Gastrocnemius medialis (tissue), 4 donors: Measurements from ENCODE around the gene DENND2C. TPM values are rescaled to one million over a fixed set of nuclear protein-coding genes. Genes with fewer than 3 reads are reported as not detected.

Experiments
- ATAC-seq, 2 donors: fragments of 150-250 bp; one replicate each; pipeline ENCODE4 v1.9.1; 2016
- DNase-seq, 2 donors: peaks; one replicate each; pipeline ENCODE4 v3.0.0-alpha.2; 2019
- H3K27ac ChIP-seq, 4 donors: fragments of 200-600 bp; sonication (generic); 1 replicate in 1 of 4; 2 replicates in 3 of 4; pipeline ENCODE4 v1.5.1; 2016 to 2018; ENCODE audit warnings: mild to moderate bottlenecking in 2 of 4, moderate library complexity in 1 of 4
- H3K27me3 ChIP-seq, 3 donors: fragments of 200-600 bp; sonication (generic) in 2 of 3; 1 replicate in 1 of 3; 2 replicates in 2 of 3; pipeline versions ENCODE4 v1.5.1 to v1.6.0; 2016 to 2019; ENCODE audit warnings: mild to moderate bottlenecking in 1 of 3, moderate library complexity in 1 of 3
- H3K36me3 ChIP-seq, 2 donors: fragments of 200-600 bp; sonication (generic) in 1 of 2; one replicate each; pipeline ENCODE4 v1.5.1; 2017 to 2018
- H3K4me1 ChIP-seq, 2 donors: fragments of 200-600 bp; sonication (generic) in 1 of 2; one replicate each; pipeline ENCODE4 v1.5.1; 2016 to 2017; ENCODE audit warnings: mild to moderate bottlenecking in 2 of 2
- H3K4me3 ChIP-seq, 4 donors: fragments of 200-600 bp; sonication (generic) in 3 of 4; 1 replicate in 1 of 4; 2 replicates in 3 of 4; pipeline ENCODE4 v1.5.1; 2016 to 2019; ENCODE audit warnings: mild to moderate bottlenecking in 2 of 4
- H3K9me3 ChIP-seq, 3 donors: fragments of 200-600 bp; sonication (generic) in 2 of 3; 1 replicate in 1 of 3; 2 replicates in 2 of 3; pipeline ENCODE4 v1.5.1; 2016 to 2019
- POLR2A ChIP-seq, 2 donors: fragments of 450-650 bp; IDR thresholded peaks; one replicate each; pipeline ENCODE4 v1.6.1; 2017; ENCODE audit warnings: antibody characterized with exemption in 2 of 2, mild to moderate bottlenecking in 2 of 2, moderate library complexity in 2 of 2
- in situ Hi-C, 4 donors: fragments of 200-750 bp; cut with MboI; loops; one replicate each; pipeline versions ENCODE4 v1.15.0 to v1.8.0; 2017; ENCODE audit warnings: low sequenced_read_pairs in 4 of 4
- intact Hi-C: fragments of 100-400 bp; cut with DNase I; formaldehyde crosslinking; loops from one replicate; pipeline ENCODE4 v1.15.1; 2023; ENCODE audit warnings: low total_unique reads
- total RNA-seq, 4 donors: library from RNA; depleted of rRNA; stranded (reverse); fragments of >200 nt; gene quantifications; one replicate each; pipeline versions ENCODE4 v1.1.0 to v1.2.3, GENCODE V29; 2016
- TF ChIP-seq, protein P1 (sequence below), 5 experiments: fragments of 450-650 bp in 3 of 5; fragments of 200-600 bp in 2 of 5; sonication (generic) in 2 of 5; IDR thresholded peaks in 4 of 5; conservative IDR thresholded peaks in 1 of 5; 1 replicate in 4 of 5; 2 replicates in 1 of 5; pipeline ENCODE4 v1.5.1; 2016 to 2019; ENCODE audit warnings: antibody characterized with exemption in 5 of 5, mild to moderate bottlenecking in 3 of 5, moderate library complexity in 3 of 5

Gene DENND2C
- total RNA-seq, 4 donors from 2014 or later, result 4.7 to 20.7 (median 17.4) TPM

DNA sequence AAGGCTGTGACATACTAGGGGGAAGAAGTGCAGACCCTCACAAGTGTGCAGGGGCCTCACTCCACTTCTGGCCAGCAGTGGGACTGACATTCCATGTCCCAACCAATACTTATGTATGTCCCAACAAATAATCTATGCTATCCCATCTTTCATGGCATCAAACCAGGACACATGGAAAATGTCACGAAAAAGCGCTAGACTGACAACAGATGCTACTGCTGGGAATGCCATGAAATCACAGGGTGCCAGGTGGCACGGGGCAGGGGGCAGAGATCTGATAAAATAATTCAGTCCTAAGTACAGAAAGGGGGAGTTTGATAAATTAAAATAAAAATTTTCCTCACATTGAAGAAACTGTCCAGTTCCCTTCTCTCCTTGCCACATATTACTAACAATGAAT, 60.8 kb downstream of the DENND2C start:
- DNase-seq (no peak), ATAC-seq (no peak)
- Histone ChIP-seq H3K9me3 (no peaks in the 10 kb centered on the region), H3K36me3 (peaks cover 0 to 78% of the 10 kb centered on the region in 2 donors), H3K27ac (no peak overlapping the region), H3K4me3 (no peak overlapping the region), H3K4me1 (no peaks in the 10 kb centered on the region), H3K27me3 (no peaks in the 10 kb centered on the region)
- intact Hi-C loops (no loop called here), in situ Hi-C loops (no loop called here)
- TF ChIP-seq, protein P1, sequence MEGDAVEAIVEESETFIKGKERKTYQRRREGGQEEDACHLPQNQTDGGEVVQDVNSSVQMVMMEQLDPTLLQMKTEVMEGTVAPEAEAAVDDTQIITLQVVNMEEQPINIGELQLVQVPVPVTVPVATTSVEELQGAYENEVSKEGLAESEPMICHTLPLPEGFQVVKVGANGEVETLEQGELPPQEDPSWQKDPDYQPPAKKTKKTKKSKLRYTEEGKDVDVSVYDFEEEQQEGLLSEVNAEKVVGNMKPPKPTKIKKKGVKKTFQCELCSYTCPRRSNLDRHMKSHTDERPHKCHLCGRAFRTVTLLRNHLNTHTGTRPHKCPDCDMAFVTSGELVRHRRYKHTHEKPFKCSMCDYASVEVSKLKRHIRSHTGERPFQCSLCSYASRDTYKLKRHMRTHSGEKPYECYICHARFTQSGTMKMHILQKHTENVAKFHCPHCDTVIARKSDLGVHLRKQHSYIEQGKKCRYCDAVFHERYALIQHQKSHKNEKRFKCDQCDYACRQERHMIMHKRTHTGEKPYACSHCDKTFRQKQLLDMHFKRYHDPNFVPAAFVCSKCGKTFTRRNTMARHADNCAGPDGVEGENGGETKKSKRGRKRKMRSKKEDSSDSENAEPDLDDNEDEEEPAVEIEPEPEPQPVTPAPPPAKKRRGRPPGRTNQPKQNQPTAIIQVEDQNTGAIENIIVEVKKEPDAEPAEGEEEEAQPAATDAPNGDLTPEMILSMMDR (IDR thresholded peaks at IDR 0.05 in 4 of 5, conservative IDR thresholded peaks at IDR 0.05 in 1 of 5), result no peak
- TF ChIP-seq POLR2A (IDR thresholded peaks at IDR 0.05), result no peak

DNA sequence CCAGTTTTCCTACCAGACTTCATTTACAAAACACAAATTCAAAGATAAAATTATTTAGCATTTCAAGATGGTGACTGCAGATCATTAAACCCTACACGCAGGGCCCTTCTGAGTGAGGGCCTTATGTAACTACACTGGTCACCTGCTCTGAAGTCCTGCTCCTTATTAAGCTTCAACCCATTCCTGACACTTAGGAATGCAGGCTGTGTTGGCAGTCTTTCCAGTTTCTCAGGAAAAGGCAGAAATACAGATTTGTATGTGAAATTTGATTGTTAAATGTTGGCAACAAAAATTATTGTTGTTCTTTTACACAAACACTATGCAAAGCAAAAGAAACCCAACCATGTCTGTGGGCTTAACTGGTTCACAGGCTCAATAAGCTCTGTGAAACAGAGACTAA, 62.6 kb downstream of the DENND2C start:
- no peaks in the 10 kb centered on the region for H3K27me3 ChIP-seq
- no peaks in the 10 kb centered on the region for H3K4me1 ChIP-seq
- TF ChIP-seq, protein P1 (IDR thresholded peaks at IDR 0.05 in 4 of 5, conservative IDR thresholded peaks at IDR 0.05 in 1 of 5), result no peak
- no peak for TF ChIP-seq POLR2A (IDR thresholded peaks at IDR 0.05)
- H3K4me3 ChIP-seq, result no peak overlapping the region
- H3K9me3 ChIP-seq, result no peaks in the 10 kb centered on the region
- intact Hi-C loops, result no loop called here
- ATAC-seq (no peak), DNase-seq (no peak)
- in situ Hi-C loops, result no loop called here
- peak overlapping the region in 1 of 4 donors; percentile 7 for H3K27ac ChIP-seq
- H3K36me3 ChIP-seq, result peaks cover 0 to 84% of the 10 kb centered on the region in 2 donors

DNA sequence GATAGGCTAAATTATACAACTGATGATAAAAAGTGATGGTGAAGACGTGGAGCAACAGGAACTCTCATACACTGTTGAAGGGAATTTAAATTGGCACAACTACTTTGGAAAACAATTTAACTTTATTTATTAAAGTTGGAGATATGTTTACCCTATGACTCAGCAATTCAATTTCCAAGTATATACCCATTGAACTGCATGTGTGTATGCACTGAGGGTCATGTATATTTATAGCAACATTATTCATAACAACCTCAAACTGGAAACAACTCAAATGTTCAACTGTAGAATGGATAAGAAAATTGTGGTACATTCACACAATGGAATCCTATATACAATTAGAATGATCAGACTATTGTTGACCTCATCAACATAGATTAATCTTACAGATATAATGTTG, 71.9 kb downstream of the DENND2C start:
- Histone ChIP-seq H3K36me3 (peaks cover 0 to 74% of the 10 kb centered on the region in 2 donors), H3K9me3 (no peaks in the 10 kb centered on the region), H3K4me1 (peaks cover 26% of the 10 kb centered on the region in 2 donors), H3K4me3 (no peak overlapping the region), H3K27me3 (no peaks in the 10 kb centered on the region), H3K27ac (peak overlapping the region; percentile 81 to 84 (median 82))
- ATAC-seq (peak; percentile 87 to 89), DNase-seq (no peak)
- in situ Hi-C loops, result loop anchor here in 1 of 4 donors (25.0 kb wide), 1 partner anchor 164 kb away; the partner anchor contains the start of gene CSDE1
- TF ChIP-seq, protein P1 (IDR thresholded peaks at IDR 0.05 in 4 of 5, conservative IDR thresholded peaks at IDR 0.05 in 1 of 5), result no peak
- TF ChIP-seq POLR2A (IDR thresholded peaks at IDR 0.05), result no peak
- intact Hi-C loops, result loop anchor here (5.0 kb wide), 1 partner anchor 251 kb away; no protein-coding TSS in a partner anchor

DNA sequence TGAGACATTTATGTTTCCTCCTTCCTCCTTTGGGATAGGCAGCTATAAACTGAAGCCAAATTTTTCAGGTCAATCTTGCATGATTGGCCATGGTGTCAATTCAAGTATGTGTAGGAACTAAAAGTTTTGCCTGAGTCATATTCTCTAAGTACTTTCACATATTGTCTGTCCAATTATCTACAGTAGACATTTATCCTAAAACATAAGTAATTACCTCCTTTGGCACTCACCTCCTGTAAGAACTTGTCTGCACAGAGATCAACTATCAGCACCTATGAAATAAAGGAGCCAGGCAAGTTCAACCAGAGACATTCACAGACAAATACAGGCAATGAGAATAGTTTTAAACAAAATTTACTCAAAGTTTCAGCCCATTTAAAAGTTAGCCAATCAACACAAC, 74.2 kb downstream of the DENND2C start:
- ATAC-seq (no peak), DNase-seq (no peak)
- in situ Hi-C loops, result loop anchor here in 1 of 4 donors (25.0 kb wide), 1 partner anchor 167 kb away; the partner anchor contains the start of gene CSDE1
- Histone ChIP-seq H3K4me3 (no peak overlapping the region), H3K4me1 (peaks cover 26 to 31% of the 10 kb centered on the region in 2 donors), H3K9me3 (no peaks in the 10 kb centered on the region), H3K27ac (peak overlapping the region; percentile 81 to 84 (median 82)), H3K36me3 (peaks cover 0 to 66% of the 10 kb centered on the region in 2 donors), H3K27me3 (no peaks in the 10 kb centered on the region)
- intact Hi-C loops, result loop anchor here (5.0 kb wide), 1 partner anchor 248 kb away; no protein-coding TSS in a partner anchor
- no peak for TF ChIP-seq POLR2A (IDR thresholded peaks at IDR 0.05)

DNA sequence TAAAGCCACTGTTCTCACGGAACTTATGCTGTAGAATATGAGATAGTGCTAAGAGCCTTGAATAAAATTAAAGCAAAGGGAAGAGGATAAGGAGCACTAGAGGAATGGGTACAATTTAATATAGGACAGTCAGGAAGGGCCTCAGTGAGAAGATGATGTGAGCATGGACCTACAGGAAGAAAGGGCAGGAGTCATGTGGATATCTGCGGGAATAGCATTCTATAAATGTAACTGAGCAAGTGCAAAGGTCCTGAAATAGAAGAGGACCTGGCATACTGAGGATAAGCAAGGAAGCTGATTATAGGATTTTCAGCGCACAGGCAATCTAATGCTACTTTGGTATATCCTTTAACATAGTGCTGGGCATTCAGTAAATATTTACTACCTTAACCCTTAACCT, 75.8 kb downstream of the DENND2C start:
- peak overlapping the region; percentile 81 to 84 (median 82) for H3K27ac ChIP-seq
- intact Hi-C loops (no loop called here), in situ Hi-C loops (loop anchor here in 1 of 4 donors (25.0 kb wide), 1 partner anchor 168 kb away; the partner anchor contains the start of gene CSDE1)
- TF ChIP-seq, protein P1 (IDR thresholded peaks at IDR 0.05 in 4 of 5, conservative IDR thresholded peaks at IDR 0.05 in 1 of 5), result no peak
- TF ChIP-seq POLR2A (IDR thresholded peaks at IDR 0.05), result no peak
- ATAC-seq (peak in 1 of 2 donors; percentile 69), DNase-seq (no peak)
- peaks cover 0 to 61% of the 10 kb centered on the region in 2 donors for H3K36me3 ChIP-seq
- H3K4me3 ChIP-seq, result no peak overlapping the region
- no peaks in the 10 kb centered on the region for H3K9me3 ChIP-seq
- peaks cover 39 to 44% of the 10 kb centered on the region in 2 donors for H3K4me1 ChIP-seq
- H3K27me3 ChIP-seq, result no peaks in the 10 kb centered on the region
